Mesendoderm (in vitro differentiated cells): ENCODE measurements around the gene TAF10.

Experiments used
- DNase-seq: peaks from one replicate; pipeline ENCODE4 v3.0.0; 2013
- H2AK5ac ChIP-seq: 2 replicates; pipeline ENCODE4 v1.6.1; 2013; ENCODE audit warnings: low read length, inconsistent platforms
- H2BK120ac ChIP-seq: 2 replicates; pipeline ENCODE4 v1.6.1; 2013; ENCODE audit warnings: low read depth, mild to moderate bottlenecking, low read length, moderate library complexity, mixed read lengths
- H2BK15ac ChIP-seq: replicated peaks from 2 replicates; pipeline ENCODE4 v1.6.1; 2013; ENCODE audit warnings: low read depth, mild to moderate bottlenecking, moderate library complexity
- H2BK5ac ChIP-seq: 2 replicates; pipeline ENCODE4 v1.6.1; 2013; ENCODE audit warnings: low read length, inconsistent platforms
- H3K18ac ChIP-seq: 2 replicates; pipeline ENCODE4 v1.6.1; 2013; ENCODE audit warnings: mild to moderate bottlenecking, low read length, mixed read lengths
- H3K23ac ChIP-seq: one replicate; pipeline ENCODE4 v1.6.1; 2013; ENCODE audit warnings: low read length
- H3K27ac ChIP-seq: 2 replicates; pipeline ENCODE4 v1.5.1; 2013; ENCODE audit warnings: low read depth, mild to moderate bottlenecking, inconsistent platforms, low read length, moderate library complexity
- H3K27me3 ChIP-seq: 2 replicates; pipeline ENCODE4 v1.6.1; 2013; ENCODE audit warnings: low read length, control low read depth, mild to moderate bottlenecking, inconsistent platforms; ENCODE audit not compliant: insufficient read depth, poor library complexity
- H3K36me3 ChIP-seq: 2 replicates; pipeline ENCODE4 v1.6.1; 2013; ENCODE audit warnings: low read length, inconsistent platforms; ENCODE audit not compliant: control insufficient read depth, insufficient read depth
- H3K4ac ChIP-seq: one replicate; pipeline ENCODE4 v1.6.1; 2013; ENCODE audit warnings: low read depth, mild to moderate bottlenecking, low read length, moderate library complexity
- H3K4me1 ChIP-seq: 2 replicates; pipeline ENCODE4 v1.6.1; 2013; ENCODE audit warnings: low read depth, low read length, inconsistent platforms; ENCODE audit not compliant: control insufficient read depth
- H3K4me2 ChIP-seq: 2 replicates; pipeline ENCODE4 v1.6.1; 2013; ENCODE audit warnings: low read length
- H3K4me3 ChIP-seq: 2 replicates; pipeline ENCODE4 v1.5.1; 2013; ENCODE audit warnings: mild to moderate bottlenecking, low read length
- H3K56ac ChIP-seq: one replicate; pipeline ENCODE4 v1.6.1; 2013; ENCODE audit warnings: low read length
- H3K79me1 ChIP-seq: 2 replicates; pipeline ENCODE4 v1.6.1; 2013; ENCODE audit warnings: low read length, inconsistent platforms
- H3K79me2 ChIP-seq: 2 replicates; pipeline ENCODE4 v1.6.1; 2013; ENCODE audit warnings: mild to moderate bottlenecking, low read length; ENCODE audit not compliant: control insufficient read depth, insufficient read depth
- H3K9ac ChIP-seq: 2 replicates; pipeline ENCODE4 v1.6.1; 2013; ENCODE audit warnings: low read length, inconsistent platforms
- H4K5ac ChIP-seq: one replicate; pipeline ENCODE4 v1.6.1; 2013; ENCODE audit warnings: low read length
- H4K8ac ChIP-seq: one replicate; pipeline ENCODE4 v1.6.1; 2013; ENCODE audit warnings: low read depth, mild to moderate bottlenecking, control low read depth, low read length, moderate library complexity
- whole genome bisulfite sequencing: extraction: QIAGEN DNeasy Blood & Tissue Kit; methylation state at CpG from one replicate; pipeline ENCODE4 v1.1.7; 2013; ENCODE audit warnings: low lambda C conversion rate, missing lambda C conversion rate; ENCODE audit not compliant: insufficient coverage; ENCODE audit errors: extremely low coverage; 5-methylcytosine and 5-hydroxymethylcytosine counted together

Gene TAF10

GRCh38 chr11:6629573-6629891 lies 17.5 kb upstream of the TAF10 start:
- Histone ChIP-seq H3K79me2 (no peaks in the 10 kb centered on the region), H3K4ac (no peak overlapping the region), H4K5ac (no peak overlapping the region), H3K23ac (no peak overlapping the region), H3K9ac (no peak overlapping the region), H3K4me2 (no peak overlapping the region), H3K27ac (no peak overlapping the region), H2BK120ac (no peak overlapping the region), H3K27me3 (peaks cover 5% of the 10 kb centered on the region), H3K79me1 (no peaks in the 10 kb centered on the region), H3K36me3 (no peaks in the 10 kb centered on the region), H3K18ac (no peak overlapping the region), H3K4me3 (no peak overlapping the region), H3K4me1 (no peaks in the 10 kb centered on the region), H2AK5ac (no peak overlapping the region), H2BK5ac (no peak overlapping the region), H3K56ac (peak overlapping the region; percentile 37), H2BK15ac (no peak overlapping the region), H4K8ac (no peak overlapping the region)
- DNase-seq = no peak
- WGBS = no CpG with 5 or more reads among the region's 24 CpGs

- H3K36me3 ChIP-seq = no peaks in the 10 kb centered on the region
- WGBS = no CpG with 5 or more reads among the region's 4 CpGs
- no peak for DNase-seq
Observed at GRCh38 chr11:6628526-6628925, 16.5 kb upstream of the TAF10 start.

GRCh38 chr11:6627762-6628241 lies 15.8 kb upstream of the TAF10 start:
- H3K9ac ChIP-seq = no peak overlapping the region
- no peak overlapping the region for H3K4ac ChIP-seq
- no peaks in the 10 kb centered on the region for H3K4me1 ChIP-seq
- H2BK5ac ChIP-seq = no peak overlapping the region
- H3K23ac ChIP-seq = no peak overlapping the region
- H2BK15ac ChIP-seq = no peak overlapping the region
- H3K27me3 ChIP-seq = peaks cover 5% of the 10 kb centered on the region
- H2BK120ac ChIP-seq = no peak overlapping the region
- no peaks in the 10 kb centered on the region for H3K79me2 ChIP-seq
- H3K4me3 ChIP-seq = no peak overlapping the region
- H2AK5ac ChIP-seq = no peak overlapping the region
- no peaks in the 10 kb centered on the region for H3K79me1 ChIP-seq
- DNase-seq = no peak
- H3K27ac ChIP-seq = no peak overlapping the region
- no peak overlapping the region for H3K18ac ChIP-seq
- H3K4me2 ChIP-seq = no peak overlapping the region
- no peak overlapping the region for H3K56ac ChIP-seq
- no peak overlapping the region for H4K8ac ChIP-seq
- no peaks in the 10 kb centered on the region for H3K36me3 ChIP-seq
- no CpG with 5 or more reads among the region's 2 CpGs for WGBS
- H4K5ac ChIP-seq = no peak overlapping the region

More at GRCh38 chr11:6628526-6628925, 16.5 kb upstream of the TAF10 start:
- no peak overlapping the region for H3K4ac ChIP-seq
- no peaks in the 10 kb centered on the region for H3K79me1 ChIP-seq
- no peaks in the 10 kb centered on the region for H3K4me1 ChIP-seq
- no peak overlapping the region for H2AK5ac ChIP-seq
- no peak overlapping the region for H3K4me3 ChIP-seq
- H3K79me2 ChIP-seq = no peaks in the 10 kb centered on the region
- H3K27ac ChIP-seq = no peak overlapping the region
- H2BK5ac ChIP-seq = no peak overlapping the region
- no peak overlapping the region for H2BK120ac ChIP-seq
- no peak overlapping the region for H4K5ac ChIP-seq
- H3K4me2 ChIP-seq = no peak overlapping the region
- H3K9ac ChIP-seq = no peak overlapping the region
- no peak overlapping the region for H3K23ac ChIP-seq
- H3K18ac ChIP-seq = no peak overlapping the region
- peaks cover 5% of the 10 kb centered on the region for H3K27me3 ChIP-seq
- no peak overlapping the region for H4K8ac ChIP-seq
- no peak overlapping the region for H3K56ac ChIP-seq
- H2BK15ac ChIP-seq = no peak overlapping the region

- no peak overlapping the region for H2BK5ac ChIP-seq
- H3K79me2 ChIP-seq = no peaks in the 10 kb centered on the region
Observed at GRCh38 chr11:6626971-6627761, 15.2 kb upstream of the TAF10 start.

GRCh38 chr11:6625832-6626420 lies 13.9 kb upstream of the TAF10 start:
- Histone ChIP-seq H3K9ac (no peak overlapping the region), H3K56ac (no peak overlapping the region), H3K4me2 (no peak overlapping the region), H3K27ac (no peak overlapping the region), H3K27me3 (peaks cover 3% of the 10 kb centered on the region), H3K4me3 (no peak overlapping the region), H3K36me3 (no peaks in the 10 kb centered on the region), H3K79me2 (no peaks in the 10 kb centered on the region), H3K79me1 (no peaks in the 10 kb centered on the region), H2BK120ac (no peak overlapping the region), H3K4me1 (no peaks in the 10 kb centered on the region), H2BK15ac (no peak overlapping the region), H3K4ac (no peak overlapping the region), H3K18ac (no peak overlapping the region), H2BK5ac (no peak overlapping the region), H2AK5ac (no peak overlapping the region), H4K8ac (no peak overlapping the region), H3K23ac (no peak overlapping the region), H4K5ac (no peak overlapping the region)
- DNase-seq = no peak
- WGBS = no CpG with 5 or more reads among the region's 17 CpGs

More at GRCh38 chr11:6626971-6627761, 15.2 kb upstream of the TAF10 start:
- Histone ChIP-seq H2BK120ac (no peak overlapping the region), H3K4me3 (no peak overlapping the region), H3K56ac (no peak overlapping the region), H3K36me3 (no peaks in the 10 kb centered on the region), H3K27ac (no peak overlapping the region), H2BK15ac (no peak overlapping the region), H3K4ac (no peak overlapping the region), H3K79me1 (no peaks in the 10 kb centered on the region), H3K9ac (no peak overlapping the region), H2AK5ac (no peak overlapping the region), H3K18ac (no peak overlapping the region), H3K4me1 (no peaks in the 10 kb centered on the region), H3K23ac (no peak overlapping the region), H4K5ac (no peak overlapping the region), H4K8ac (no peak overlapping the region), H3K27me3 (peaks cover 5% of the 10 kb centered on the region), H3K4me2 (no peak overlapping the region)
- no peak for DNase-seq
- no CpG with 5 or more reads among the region's 19 CpGs for WGBS
